Activated CD4-positive, alpha-beta T cell treated with anti-CD3 and anti-CD28 coated beads for 4 hours (primary cell): ENCODE measurements around the gene KIF3A.

Experiments used
- DNase-seq, 2 donors: peaks; one replicate each; pipeline ENCODE4 v3.0.0-alpha.2; 2020

KIF3A gene

DNA sequence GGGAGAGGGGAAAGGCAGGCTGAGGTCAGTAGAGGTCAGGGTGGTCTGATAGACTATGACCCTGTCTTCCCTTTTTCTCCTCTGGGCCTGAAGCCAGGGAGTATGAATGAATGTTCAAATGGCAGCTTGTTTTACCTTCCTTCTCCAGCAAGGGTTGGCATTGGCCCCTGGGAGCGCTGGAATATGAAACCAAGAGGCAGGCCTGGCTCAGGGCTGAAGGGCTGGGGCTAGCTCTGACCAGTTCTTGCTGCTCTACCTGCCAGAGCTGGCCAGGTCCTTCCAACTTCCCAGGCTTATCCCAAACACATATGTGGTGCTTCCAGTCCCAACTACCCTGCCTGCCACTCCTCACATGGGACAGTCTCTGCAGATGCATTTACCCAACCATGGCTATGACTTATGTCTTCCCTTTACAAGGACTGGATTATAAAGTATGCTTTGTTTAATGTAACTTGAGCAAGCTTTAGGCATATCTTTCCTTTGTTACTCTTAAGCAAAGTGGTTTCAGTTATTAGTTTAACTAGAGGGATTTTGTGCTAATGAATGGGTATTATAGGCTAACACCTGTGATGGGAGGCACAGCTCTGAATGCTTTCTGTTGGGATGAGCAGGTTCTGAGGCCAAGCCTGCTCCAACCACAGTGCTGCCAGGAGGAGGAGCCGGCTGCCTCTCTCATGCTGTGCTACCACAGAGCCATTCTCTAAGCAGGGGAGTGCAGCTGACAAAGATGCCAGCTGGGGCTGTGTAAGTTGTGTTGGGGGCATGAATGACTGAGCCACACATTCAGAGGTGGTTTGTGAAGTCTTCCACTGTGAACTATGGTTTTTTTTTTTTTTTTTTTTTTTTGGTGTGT, 16.0 kb upstream of the KIF3A start:
- DNase-seq: no peak

- no peak for DNase-seq
Measured at GRCh38 chr5:132752581-132753125, 15.3 kb upstream of the KIF3A start.

GRCh38 chr5:132751971-132752580, 14.7 kb upstream of the KIF3A start:
- DNase-seq: no peak

GRCh38 chr5:132751444-132751843, 14.1 kb upstream of the KIF3A start:
- DNase-seq: no peak

DNA sequence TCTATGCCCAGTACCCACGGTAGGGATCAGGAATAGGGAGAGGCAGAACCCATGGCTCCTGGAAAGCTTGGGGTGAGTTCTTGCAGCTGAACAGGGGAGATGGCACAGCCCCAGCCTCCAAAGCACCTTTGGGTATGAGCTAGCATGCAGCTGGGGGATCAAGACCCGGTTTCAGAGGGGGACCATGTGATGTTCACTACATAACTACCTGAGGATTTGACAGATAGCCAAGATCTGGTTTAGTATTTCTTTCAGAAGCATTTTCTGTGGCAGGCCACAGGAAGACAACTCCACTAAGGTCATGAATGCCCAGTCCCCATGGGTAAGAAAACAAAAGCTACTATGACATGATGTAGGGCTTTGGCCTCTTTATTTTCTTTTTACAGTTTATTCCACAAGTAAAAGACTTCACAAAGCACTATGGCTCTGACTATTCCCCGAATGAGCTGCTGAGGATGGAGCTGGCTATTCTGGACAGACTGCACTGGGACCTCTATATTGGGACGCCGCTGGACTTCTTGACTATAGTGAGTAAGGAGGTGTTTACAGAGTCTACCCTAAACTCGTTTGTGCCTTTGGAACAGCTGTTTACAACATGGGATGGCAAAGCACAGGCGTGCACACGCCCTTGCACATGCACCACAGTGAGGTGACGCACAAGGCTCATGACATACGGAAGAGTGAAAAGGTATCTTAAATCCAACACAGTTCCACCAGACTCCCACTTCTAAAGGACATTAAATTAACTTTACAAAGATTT, 13.3 kb upstream of the KIF3A start:
- DNase-seq: no peak

GRCh38 chr5:132749506-132749905, 12.2 kb upstream of the KIF3A start:
- DNase-seq: no peak

- no peak for DNase-seq
Measured at GRCh38 chr5:132748522-132749000, 11.2 kb upstream of the KIF3A start.

DNA sequence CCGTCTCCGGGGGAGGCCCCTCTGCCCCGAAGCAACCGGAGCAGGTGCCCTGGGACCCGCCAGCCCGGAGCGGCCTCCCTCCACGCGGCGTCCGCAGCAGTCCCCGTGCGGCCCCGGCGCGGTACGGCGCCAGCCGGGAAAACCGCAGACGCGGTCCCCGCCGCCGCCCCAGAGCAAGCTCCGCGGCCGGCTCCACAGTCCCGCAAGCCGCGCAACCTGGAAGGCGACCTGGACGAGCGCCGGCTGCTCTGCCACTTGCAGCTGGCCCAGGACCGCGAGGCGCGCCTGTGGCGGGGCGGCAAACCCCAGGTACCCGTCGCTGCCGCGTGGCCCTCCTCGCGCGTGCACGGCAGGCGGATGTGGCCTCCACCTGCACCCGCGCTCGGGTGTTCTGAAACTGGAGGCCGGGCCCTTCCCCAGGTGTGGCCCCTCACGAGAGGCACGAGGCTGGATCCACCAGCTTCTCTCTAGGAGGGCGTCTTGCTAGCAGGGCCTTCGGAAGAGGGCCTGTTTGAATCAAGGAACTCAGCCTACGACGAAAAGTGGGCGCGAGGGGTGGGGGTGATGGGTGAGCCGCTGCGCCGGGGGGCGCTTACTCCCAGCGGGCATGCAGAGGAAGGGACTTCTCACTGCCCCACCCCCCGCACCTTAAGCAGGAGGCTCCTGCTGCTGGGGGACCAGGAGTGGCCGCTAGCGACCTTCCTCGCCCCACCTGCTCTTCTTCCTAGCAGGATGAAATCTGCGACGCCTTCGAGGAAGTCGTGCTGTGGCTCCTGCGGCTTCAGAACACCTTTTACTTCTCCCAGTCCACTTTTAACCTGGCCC, 10.5 kb upstream of the KIF3A start:
- DNase-seq: peak; percentile 51 to 67

DNA sequence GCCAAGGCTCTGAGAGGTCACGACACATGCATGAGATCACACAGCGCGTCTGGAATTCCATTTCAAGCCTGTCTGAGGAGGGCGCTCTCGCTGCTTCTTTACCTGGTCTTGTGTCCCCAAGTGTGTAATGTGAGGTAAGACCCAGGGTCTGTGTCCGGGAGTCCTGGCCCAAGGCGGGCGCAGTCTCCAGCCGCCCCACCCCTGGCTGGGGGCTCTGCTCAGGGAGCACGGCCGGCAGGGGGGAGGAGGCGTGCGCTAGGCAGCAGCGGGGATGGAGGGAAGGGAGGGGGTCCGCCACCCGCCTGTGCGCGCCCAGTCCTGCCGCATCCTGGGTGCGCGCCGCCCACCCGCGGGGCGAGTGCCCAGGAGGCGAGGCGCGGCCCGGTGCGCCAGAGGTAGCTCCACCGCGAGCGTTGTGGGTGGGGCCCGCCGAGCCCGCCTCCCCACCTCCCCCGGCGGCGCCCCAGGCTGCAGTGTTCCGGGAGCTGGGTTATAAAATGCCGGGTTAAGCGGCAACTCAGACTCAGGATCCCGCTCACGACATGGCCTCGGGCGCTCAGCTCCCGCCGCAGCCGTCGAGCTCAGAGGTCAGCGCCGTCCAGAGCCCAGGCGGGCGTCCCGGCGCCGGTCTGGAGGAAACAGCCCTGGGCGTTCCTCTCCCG, 9.7 kb upstream of the KIF3A start, which contains the start of gene CCNI2:
Gene CCNI2, plus strand, starts transcription at position 473 of the 662 bp plus-strand sequence. Its CDS starts 70 bp downstream, at position 543.
- peak; percentile 73 to 77 for DNase-seq

GRCh38 chr5:132746592-132746953, 9.2 kb upstream of the KIF3A start:
- DNase-seq: no peak

- no peak for DNase-seq
Measured at GRCh38 chr5:132744659-132745058, 7.3 kb upstream of the KIF3A start.

DNA sequence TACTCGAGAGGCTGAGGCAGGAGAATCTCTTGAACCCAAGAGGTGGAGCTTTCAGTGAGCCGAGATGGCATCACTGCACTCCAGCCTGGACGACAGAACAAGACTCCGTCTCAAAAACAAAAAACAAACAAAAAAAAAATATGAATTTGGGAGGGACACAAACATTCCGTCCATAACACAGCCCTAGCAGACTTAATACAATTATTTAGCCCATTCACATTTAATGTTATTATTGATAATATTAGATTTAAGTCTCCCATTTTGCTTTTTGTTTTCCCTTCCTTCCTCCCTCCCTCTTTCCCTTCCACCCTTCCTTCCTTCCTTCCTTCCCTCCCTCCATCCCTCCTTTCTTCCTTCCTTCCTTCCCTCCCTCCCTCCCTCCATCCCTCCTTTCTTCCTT, 5.3 kb upstream of the KIF3A start:
- no peak for DNase-seq

- no peak for DNase-seq
Measured at GRCh38 chr5:132742158-132742557, 4.8 kb upstream of the KIF3A start.

DNA sequence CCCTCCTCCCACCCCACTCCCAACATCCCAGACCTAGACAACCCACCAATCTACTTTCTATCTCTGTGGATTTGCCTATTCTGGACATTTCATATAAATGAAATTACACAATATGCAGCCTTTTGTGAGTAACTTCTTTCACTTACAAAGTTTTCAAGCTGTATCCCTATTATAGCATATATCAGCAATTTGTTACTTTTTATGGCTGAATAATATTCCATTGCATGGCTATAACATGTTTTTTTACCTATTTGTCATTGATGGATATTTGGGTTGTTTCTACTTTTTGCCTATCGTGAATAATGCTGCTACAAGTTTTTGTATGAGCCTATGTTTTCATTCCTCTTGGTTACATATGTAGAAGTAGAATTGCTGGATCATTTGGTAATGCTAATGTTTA, 1.9 kb upstream of the KIF3A start:
- no peak for DNase-seq

- DNase-seq: no peak
Measured at GRCh38 chr5:132737982-132738681, 786 bp upstream of the KIF3A start.

GRCh38 chr5:132734687-132735086, 2.7 kb downstream of the KIF3A start:
- no peak for DNase-seq

- DNase-seq: no peak
Measured at GRCh38 chr5:132733499-132734148, 3.7 kb downstream of the KIF3A start.

GRCh38 chr5:132729896-132730295, 7.5 kb downstream of the KIF3A start:
- DNase-seq: no peak

- no peak for DNase-seq
Measured at GRCh38 chr5:132725745-132726144, 11.6 kb downstream of the KIF3A start.

GRCh38 chr5:132718544-132719312, 18.6 kb downstream of the KIF3A start:
- no peak for DNase-seq
